Adrenal gland (tissue), 5 donors: ENCODE results near the gene PAM16.

Source experiments
- POLR2A ChIP-seq, 2 donors: fragments of 450-650 bp; IDR thresholded peaks; one replicate each; pipeline ENCODE4 v1.6.1; 2017; ENCODE audit warnings: antibody characterized with exemption in 2 of 2, mild to moderate bottlenecking in 2 of 2, moderate library complexity in 1 of 2
- TF ChIP-seq, protein P1 (sequence below), 6 experiments: fragments of 450-650 bp in 4 of 6; fragments of 200-600 bp in 2 of 6; sonication (generic) in 1 of 6; IDR thresholded peaks; 1 replicate in 5 of 6; 2 replicates in 1 of 6; pipeline versions ENCODE4 v1.5.1 to v1.8.0; 2016 to 2021; ENCODE audit warnings: antibody characterized with exemption in 6 of 6, mild to moderate bottlenecking in 2 of 6, moderate library complexity in 1 of 6
- donor health status: DM: no; HTN: no; CAD: no.

- TF ChIP-seq, protein P1, sequence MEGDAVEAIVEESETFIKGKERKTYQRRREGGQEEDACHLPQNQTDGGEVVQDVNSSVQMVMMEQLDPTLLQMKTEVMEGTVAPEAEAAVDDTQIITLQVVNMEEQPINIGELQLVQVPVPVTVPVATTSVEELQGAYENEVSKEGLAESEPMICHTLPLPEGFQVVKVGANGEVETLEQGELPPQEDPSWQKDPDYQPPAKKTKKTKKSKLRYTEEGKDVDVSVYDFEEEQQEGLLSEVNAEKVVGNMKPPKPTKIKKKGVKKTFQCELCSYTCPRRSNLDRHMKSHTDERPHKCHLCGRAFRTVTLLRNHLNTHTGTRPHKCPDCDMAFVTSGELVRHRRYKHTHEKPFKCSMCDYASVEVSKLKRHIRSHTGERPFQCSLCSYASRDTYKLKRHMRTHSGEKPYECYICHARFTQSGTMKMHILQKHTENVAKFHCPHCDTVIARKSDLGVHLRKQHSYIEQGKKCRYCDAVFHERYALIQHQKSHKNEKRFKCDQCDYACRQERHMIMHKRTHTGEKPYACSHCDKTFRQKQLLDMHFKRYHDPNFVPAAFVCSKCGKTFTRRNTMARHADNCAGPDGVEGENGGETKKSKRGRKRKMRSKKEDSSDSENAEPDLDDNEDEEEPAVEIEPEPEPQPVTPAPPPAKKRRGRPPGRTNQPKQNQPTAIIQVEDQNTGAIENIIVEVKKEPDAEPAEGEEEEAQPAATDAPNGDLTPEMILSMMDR (IDR thresholded peaks at IDR 0.05): no peak
- TF ChIP-seq POLR2A (IDR thresholded peaks at IDR 0.05): no peak
Observed at GRCh38 chr16:4320571-4321137, 30.5 kb downstream of the PAM16 start.
